ENCODE results near the gene LCN6.

Gene LCN6

GRCh38 chr9:136751814-136752213, 3.5 kb upstream of the LCN6 start:
- H3K4me3 ChIP-seq (ENCODE audit: low read length) = no peak overlapping the region
- no peak for TF ChIP-seq CTCF (conservative IDR thresholded peaks at IDR 0.05; ENCODE audit: low read length)
- DNase-seq (ENCODE audit: low read depth) = no peak

GRCh38 chr9:136751244-136751643, 2.9 kb upstream of the LCN6 start:
- TF ChIP-seq CTCF (conservative IDR thresholded peaks at IDR 0.05; ENCODE audit: low read length) = no peak

GRCh38 chr9:136750526-136750925, 2.2 kb upstream of the LCN6 start:
- H3K4me3 ChIP-seq (ENCODE audit: low read length) = no peak overlapping the region
- TF ChIP-seq CTCF (conservative IDR thresholded peaks at IDR 0.05; ENCODE audit: low read length) = no peak

More at GRCh38 chr9:136751244-136751643, 2.9 kb upstream of the LCN6 start:
- DNase-seq (ENCODE audit: low read depth) = no peak
- no peak overlapping the region for H3K4me3 ChIP-seq (ENCODE audit: low read length)

GRCh38 chr9:136748666-136749611, 614 bp upstream of the LCN6 start:
- no peak overlapping the region for H3K4me3 ChIP-seq (ENCODE audit: low read length)
- no peak for DNase-seq (ENCODE audit: low read depth)
- no peak for TF ChIP-seq CTCF (conservative IDR thresholded peaks at IDR 0.05; ENCODE audit: low read length)

More at GRCh38 chr9:136750526-136750925, 2.2 kb upstream of the LCN6 start:
- no peak for DNase-seq (ENCODE audit: low read depth)

GRCh38 chr9:136747161-136748060, 914 bp downstream of the LCN6 start:
- no peak for DNase-seq (ENCODE audit: low read depth)
- no peak overlapping the region for H3K4me3 ChIP-seq (ENCODE audit: low read length)
- TF ChIP-seq CTCF (conservative IDR thresholded peaks at IDR 0.05; ENCODE audit: low read length) = no peak

GRCh38 chr9:136746621-136747020, 1.7 kb downstream of the LCN6 start:
- no peak for DNase-seq (ENCODE audit: low read depth)
- H3K4me3 ChIP-seq (ENCODE audit: low read length) = no peak overlapping the region
- TF ChIP-seq CTCF (conservative IDR thresholded peaks at IDR 0.05; ENCODE audit: low read length) = no peak

Data from AG10803 (cell line).